ENCODE data around the gene NKTR.

The NKTR gene

GRCh38 chr3:42652611-42653302 lies 52.3 kb downstream of the NKTR start:
- peaks cover 13% of the 10 kb centered on the region for H3K36me3 Mint-ChIP-seq
- H3K27ac Mint-ChIP-seq = peak overlapping the region; percentile 80
- DNase-seq (ENCODE audit: low spot score in 2 of 2) (peak; percentile 3 to 48), ATAC-seq (peak; percentile 35)
- no peaks in the 10 kb centered on the region for H3K9me3 Mint-ChIP-seq
- peak overlapping the region; percentile 73 for H3K4me3 Mint-ChIP-seq
- peaks cover 36% of the 10 kb centered on the region for H3K4me1 Mint-ChIP-seq

- H3K4me3 Mint-ChIP-seq = peak overlapping the region; percentile 73
- no peak for ATAC-seq
- H3K27ac Mint-ChIP-seq = peak overlapping the region; percentile 80
- H3K9me3 Mint-ChIP-seq = no peaks in the 10 kb centered on the region
- peaks cover 36% of the 10 kb centered on the region for H3K4me1 Mint-ChIP-seq
- peaks cover 13% of the 10 kb centered on the region for H3K36me3 Mint-ChIP-seq
- DNase-seq (ENCODE audit: low spot score in 2 of 2) = no peak
These were observed 52.7 kb downstream of the NKTR start for GRCh38 chr3:42653303-42653559.

GRCh38 chr3:42653560-42654330 lies 53.3 kb downstream of the NKTR start, which contains the start of gene ZBTB47:
TSS of gene ZBTB47 (plus strand) at chr3:42653697. CDS start at chr3:42658356, 4,659 bp downstream.
- Mint-ChIP-seq H3K4me1 (peaks cover 36% of the 10 kb centered on the region), H3K36me3 (peaks cover 11% of the 10 kb centered on the region), H3K4me3 (peak within 1 kb of the TSS; percentile 73), H3K27ac (peak within 1 kb of the TSS; percentile 80), H3K9me3 (no peaks in the 10 kb centered on the region)
- DNase-seq (ENCODE audit: low spot score in 2 of 2) = peak; percentile 6 to 49
- no peak for ATAC-seq

GRCh38 chr3:42654331-42655201 lies 54.1 kb downstream of the NKTR start:
- Mint-ChIP-seq H3K9me3 (no peaks in the 10 kb centered on the region), H3K36me3 (peaks cover 3% of the 10 kb centered on the region), H3K4me3 (peak overlapping the region; percentile 73), H3K27ac (no peak overlapping the region), H3K4me1 (peaks cover 36% of the 10 kb centered on the region)
- peak in 1 of 2 donors; percentile 49 for DNase-seq (ENCODE audit: low spot score in 2 of 2)
- ATAC-seq = peak; percentile 55

GRCh38 chr3:42655331-42655888 lies 54.9 kb downstream of the NKTR start:
- H3K4me3 Mint-ChIP-seq = peak overlapping the region; percentile 40
- DNase-seq (ENCODE audit: low spot score in 2 of 2) (peak in 1 of 2 donors; percentile 52), ATAC-seq (no peak)
- H3K27ac Mint-ChIP-seq = no peak overlapping the region
- no peaks in the 10 kb centered on the region for H3K36me3 Mint-ChIP-seq
- H3K4me1 Mint-ChIP-seq = peaks cover 41% of the 10 kb centered on the region
- H3K9me3 Mint-ChIP-seq = no peaks in the 10 kb centered on the region

- Mint-ChIP-seq H3K27ac (peak overlapping the region; percentile 83), H3K36me3 (no peaks in the 10 kb centered on the region), H3K4me3 (no peak overlapping the region), H3K9me3 (no peaks in the 10 kb centered on the region), H3K4me1 (peaks cover 45% of the 10 kb centered on the region)
- ATAC-seq (no peak), DNase-seq (ENCODE audit: low spot score in 2 of 2) (no peak)
These were observed 55.6 kb downstream of the NKTR start for GRCh38 chr3:42655980-42656679.

GRCh38 chr3:42656680-42657610 lies 56.5 kb downstream of the NKTR start:
- H3K9me3 Mint-ChIP-seq = no peaks in the 10 kb centered on the region
- no peak for DNase-seq (ENCODE audit: low spot score in 2 of 2)
- peaks cover 39% of the 10 kb centered on the region for H3K4me1 Mint-ChIP-seq
- no peak overlapping the region for H3K4me3 Mint-ChIP-seq
- no peak for ATAC-seq
- H3K27ac Mint-ChIP-seq = peak overlapping the region; percentile 83
- H3K36me3 Mint-ChIP-seq = no peaks in the 10 kb centered on the region

- DNase-seq (ENCODE audit: low spot score in 2 of 2) = no peak
- H3K9me3 Mint-ChIP-seq = no peaks in the 10 kb centered on the region
These were observed 57.2 kb downstream of the NKTR start for GRCh38 chr3:42657675-42658074.

GRCh38 chr3:42658091-42658770 lies 57.7 kb downstream of the NKTR start:
- Mint-ChIP-seq H3K27ac (peak overlapping the region; percentile 83), H3K9me3 (no peaks in the 10 kb centered on the region), H3K36me3 (no peaks in the 10 kb centered on the region), H3K4me3 (no peak overlapping the region), H3K4me1 (peaks cover 26% of the 10 kb centered on the region)
- DNase-seq (ENCODE audit: low spot score in 2 of 2) = no peak
- ATAC-seq = no peak

More at GRCh38 chr3:42657675-42658074, 57.2 kb downstream of the NKTR start:
- Mint-ChIP-seq H3K27ac (peak overlapping the region; percentile 83), H3K4me1 (peaks cover 32% of the 10 kb centered on the region), H3K36me3 (no peaks in the 10 kb centered on the region), H3K4me3 (no peak overlapping the region)
- ATAC-seq = no peak

GRCh38 chr3:42658771-42659390 lies 58.4 kb downstream of the NKTR start:
- Mint-ChIP-seq H3K4me1 (peaks cover 20% of the 10 kb centered on the region), H3K9me3 (no peaks in the 10 kb centered on the region), H3K4me3 (no peak overlapping the region), H3K27ac (no peak overlapping the region), H3K36me3 (no peaks in the 10 kb centered on the region)
- ATAC-seq (no peak), DNase-seq (ENCODE audit: low spot score in 2 of 2) (no peak)

- Mint-ChIP-seq H3K9me3 (no peaks in the 10 kb centered on the region), H3K4me3 (no peak overlapping the region), H3K4me1 (peaks cover 18% of the 10 kb centered on the region), H3K36me3 (no peaks in the 10 kb centered on the region), H3K27ac (peak overlapping the region; percentile 79)
- DNase-seq (ENCODE audit: low spot score in 2 of 2) (no peak), ATAC-seq (no peak)
These were observed 59.1 kb downstream of the NKTR start for GRCh38 chr3:42659451-42660130.

GRCh38 chr3:42660131-42660715 lies 59.7 kb downstream of the NKTR start:
- DNase-seq (ENCODE audit: low spot score in 2 of 2) (no peak), ATAC-seq (no peak)
- Mint-ChIP-seq H3K27ac (peak overlapping the region; percentile 79), H3K9me3 (no peaks in the 10 kb centered on the region), H3K4me3 (no peak overlapping the region), H3K36me3 (no peaks in the 10 kb centered on the region), H3K4me1 (peaks cover 18% of the 10 kb centered on the region)
